ENCODE measurements around the gene ATG13.

Gene ATG13

DNA sequence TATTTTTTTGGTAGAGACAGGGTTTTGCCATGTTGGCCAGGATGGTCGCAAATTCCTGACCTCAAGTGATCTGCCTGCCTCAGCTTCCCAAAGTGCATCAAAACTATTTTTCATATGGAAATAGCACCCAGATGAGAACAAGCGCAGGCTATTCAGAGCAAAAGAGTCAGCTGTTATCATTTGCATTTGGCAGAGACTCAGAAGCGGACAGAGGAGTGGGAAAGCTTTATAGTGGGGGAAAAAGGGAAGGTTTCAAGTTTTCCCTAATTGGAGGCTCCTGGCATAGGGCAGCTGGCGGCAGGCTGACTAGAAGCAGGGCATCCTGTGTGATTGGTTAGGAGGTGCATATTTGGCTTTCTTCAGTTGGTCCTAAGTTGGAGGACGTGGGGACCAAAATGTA, 20.2 kb downstream of the ATG13 start:
- Histone ChIP-seq H3K79me2 (ENCODE audit: insufficient read depth, low read length) (no peaks in the 10 kb centered on the region), H3K4me3 (ENCODE audit: low read depth, low read length, poor library complexity, severe bottlenecking) (no peak overlapping the region), H2AFZ (ENCODE audit: low read length) (no peak overlapping the region), H3K27ac (ENCODE audit: low read depth, low read length, poor library complexity, severe bottlenecking) (no peak overlapping the region), H3K4me1 (ENCODE audit: insufficient read depth, low read length, severe bottlenecking) (no peaks in the 10 kb centered on the region), H3K9ac (ENCODE audit: low read length) (no peak overlapping the region), H3K9me2 (ENCODE audit: low read depth, low read length) (no peaks in the 10 kb centered on the region), H3F3A (ENCODE audit: insufficient read depth, low read length) (no peaks in the 10 kb centered on the region), H3K4me2 (ENCODE audit: low read length) (no peak overlapping the region), H3K36me3 (ENCODE audit: insufficient read depth, low read length) (peaks cover 31% of the 10 kb centered on the region), H4K20me1 (ENCODE audit: insufficient read depth, low read length) (no peaks in the 10 kb centered on the region), H3K27me3 (ENCODE audit: insufficient read depth, low read length) (no peaks in the 10 kb centered on the region), H3K9me3 (ENCODE audit: low read length) (no peaks in the 10 kb centered on the region)
- no peak for TF ChIP-seq EZH2 (IDR thresholded peaks at IDR 0.05; ENCODE audit: borderline replicate concordance, low read length)
- no peak for TF ChIP-seq CTCF (IDR thresholded peaks at IDR 0.05; ENCODE audit: low read length)

DNA sequence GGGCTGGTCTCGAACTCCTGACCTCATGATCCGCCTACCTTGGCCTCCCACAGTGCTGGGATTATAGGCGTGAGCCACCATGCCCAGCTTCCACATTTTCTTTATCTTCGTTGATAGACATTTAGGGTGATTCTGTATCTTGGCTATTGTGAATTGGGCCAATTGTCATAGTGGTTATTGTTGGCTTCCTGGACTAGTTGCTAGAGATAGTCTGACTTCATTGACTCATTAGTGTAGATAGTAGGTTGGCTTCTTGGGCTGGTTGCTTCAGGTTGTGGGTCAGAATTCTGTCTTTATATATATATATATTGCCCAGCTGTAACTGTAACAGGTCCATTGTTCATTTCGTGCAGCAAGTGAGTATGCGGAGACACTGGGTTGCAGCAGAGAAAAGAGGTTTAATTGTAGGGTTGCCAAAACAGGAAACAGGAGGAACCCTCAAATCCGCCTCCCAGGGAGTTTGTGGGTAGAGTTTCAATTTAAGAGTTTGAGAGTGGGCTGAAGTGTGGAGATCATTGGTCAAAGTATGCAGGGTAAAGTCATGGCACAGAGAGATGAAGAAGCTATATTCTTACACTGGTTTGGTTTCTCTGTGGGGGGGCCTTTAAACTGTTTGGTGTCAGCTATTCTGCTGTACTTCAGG, 22.0 kb downstream of the ATG13 start:
- H3K36me3 ChIP-seq (ENCODE audit: insufficient read depth, low read length) = peaks cover 35% of the 10 kb centered on the region
- H4K20me1 ChIP-seq (ENCODE audit: insufficient read depth, low read length) = no peaks in the 10 kb centered on the region
- no peak overlapping the region for H3K4me2 ChIP-seq (ENCODE audit: low read length)
- no peak overlapping the region for H3K27ac ChIP-seq (ENCODE audit: low read depth, low read length, poor library complexity, severe bottlenecking)
- no peaks in the 10 kb centered on the region for H3K27me3 ChIP-seq (ENCODE audit: insufficient read depth, low read length)
- no peak overlapping the region for H3K4me3 ChIP-seq (ENCODE audit: low read depth, low read length, poor library complexity, severe bottlenecking)
- no peaks in the 10 kb centered on the region for H3K4me1 ChIP-seq (ENCODE audit: insufficient read depth, low read length, severe bottlenecking)
- no peaks in the 10 kb centered on the region for H3K9me3 ChIP-seq (ENCODE audit: low read length)
- H3K79me2 ChIP-seq (ENCODE audit: insufficient read depth, low read length) = no peaks in the 10 kb centered on the region
- no peak overlapping the region for H2AFZ ChIP-seq (ENCODE audit: low read length)
- H3F3A ChIP-seq (ENCODE audit: insufficient read depth, low read length) = no peaks in the 10 kb centered on the region
- TF ChIP-seq CTCF (IDR thresholded peaks at IDR 0.05; ENCODE audit: low read length) (no peak), EZH2 (IDR thresholded peaks at IDR 0.05; ENCODE audit: borderline replicate concordance, low read length) (no peak)
- H3K9ac ChIP-seq (ENCODE audit: low read length) = no peak overlapping the region
- no peaks in the 10 kb centered on the region for H3K9me2 ChIP-seq (ENCODE audit: low read depth, low read length)

DNA sequence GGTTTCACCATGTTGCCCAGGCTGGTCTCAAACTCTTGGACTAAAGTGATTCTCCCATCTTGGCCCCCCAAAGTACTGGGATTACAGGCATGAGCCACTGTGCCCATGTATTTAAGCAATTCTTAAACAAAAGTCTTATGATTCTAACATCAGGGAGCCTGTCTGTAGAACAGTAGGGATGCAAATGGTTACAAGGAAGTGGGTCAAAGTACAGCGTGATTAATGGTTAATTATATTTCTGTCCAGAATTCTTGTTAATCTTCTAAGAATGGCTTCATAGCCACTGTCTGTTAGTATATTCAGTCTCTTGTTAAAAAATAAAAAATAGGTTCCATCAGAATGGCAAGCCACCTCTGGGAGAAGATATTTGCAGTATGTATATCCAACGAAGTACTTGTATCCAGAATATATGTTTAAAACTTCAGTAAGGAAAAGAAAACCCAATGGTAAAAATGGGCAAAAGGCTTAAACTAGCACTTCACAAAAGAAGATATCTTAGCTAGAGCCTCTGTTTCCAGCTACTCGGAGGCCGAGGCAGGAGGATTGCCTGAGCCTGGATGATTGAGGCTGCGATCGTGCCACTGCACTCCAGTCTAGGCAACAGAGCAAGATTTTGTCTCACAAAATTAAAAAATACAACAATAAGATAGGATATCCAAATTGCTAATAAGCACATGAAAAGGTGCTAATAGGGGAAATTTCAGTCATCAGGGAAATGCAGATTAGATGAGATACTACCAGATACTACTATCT, 22.9 kb downstream of the ATG13 start:
- H3K9ac ChIP-seq (ENCODE audit: low read length) = no peak overlapping the region

More for the DNA sequence above, 22.9 kb downstream of the ATG13 start:
- Histone ChIP-seq H3K9me2 (ENCODE audit: low read depth, low read length) (no peaks in the 10 kb centered on the region), H3K27me3 (ENCODE audit: insufficient read depth, low read length) (no peaks in the 10 kb centered on the region), H3K79me2 (ENCODE audit: insufficient read depth, low read length) (no peaks in the 10 kb centered on the region), H3K4me1 (ENCODE audit: insufficient read depth, low read length, severe bottlenecking) (no peaks in the 10 kb centered on the region), H3F3A (ENCODE audit: insufficient read depth, low read length) (no peaks in the 10 kb centered on the region), H3K4me2 (ENCODE audit: low read length) (no peak overlapping the region), H3K4me3 (ENCODE audit: low read depth, low read length, poor library complexity, severe bottlenecking) (no peak overlapping the region), H4K20me1 (ENCODE audit: insufficient read depth, low read length) (no peaks in the 10 kb centered on the region), H2AFZ (ENCODE audit: low read length) (no peak overlapping the region), H3K36me3 (ENCODE audit: insufficient read depth, low read length) (peaks cover 41% of the 10 kb centered on the region), H3K27ac (ENCODE audit: low read depth, low read length, poor library complexity, severe bottlenecking) (no peak overlapping the region), H3K9me3 (ENCODE audit: low read length) (no peaks in the 10 kb centered on the region)
- TF ChIP-seq CTCF (IDR thresholded peaks at IDR 0.05; ENCODE audit: low read length) = no peak
- no peak for TF ChIP-seq EZH2 (IDR thresholded peaks at IDR 0.05; ENCODE audit: borderline replicate concordance, low read length)

All from OCI-LY1 (cell line).